SJSA1 (cell line): ENCODE measurements around the gene TRIM7. TPM values are rescaled to one million over a fixed set of nuclear protein-coding genes. Genes with fewer than 3 reads are reported as not detected.
"Not testable (repeated sequence)": the region's sequence is repeated elsewhere in the genome, so short reads cannot be mapped to it uniquely, and the experiment has no call there.

Experiments
- DNase-seq, 2 experiments: peaks; one replicate each; pipeline ENCODE4 v3.0.0-alpha.2; 2015 to 2020; ENCODE audit warnings: low spot score in 2 of 2, low read depth in 1 of 2
- H3K27ac ChIP-seq: fragments of 250-450 bp; sonication (Bioruptor Pico); 2 replicates; pipeline ENCODE4 v1.5.1; 2020; ENCODE audit warnings: mild to moderate bottlenecking, moderate library complexity
- H3K27me3 ChIP-seq: fragments of 250-450 bp; sonication (Bioruptor Pico); replicated peaks from 2 replicates; pipeline ENCODE4 v1.5.1; 2020; ENCODE audit warnings: mild to moderate bottlenecking, moderate library complexity
- H3K36me3 ChIP-seq: fragments of 250-450 bp; sonication (Bioruptor Pico); 2 replicates; pipeline ENCODE4 v1.5.1; 2020; ENCODE audit warnings: mild to moderate bottlenecking
- H3K4me1 ChIP-seq: fragments of 250-450 bp; sonication (Bioruptor Pico); replicated peaks from 2 replicates; pipeline ENCODE4 v1.6.1; 2021; ENCODE audit warnings: mild to moderate bottlenecking
- H3K4me3 ChIP-seq: fragments of 250-450 bp; sonication (Bioruptor Pico); 2 replicates; pipeline ENCODE4 v1.5.1; 2020; ENCODE audit warnings: mild to moderate bottlenecking
- H3K9me3 ChIP-seq: fragments of 250-450 bp; sonication (Bioruptor Pico); replicated peaks from 2 replicates; pipeline ENCODE4 v1.5.1; 2020; ENCODE audit warnings: mild to moderate bottlenecking
- total RNA-seq: library from RNA; depleted of rRNA; stranded (reverse); fragments of >200 nt; shearing (Covaris generic); gene quantifications from 2 replicates; pipeline ENCODE4 v1.2.3, GENCODE V29; 2014

TRIM7 gene
- total RNA-seq, 1 experiment from 2014 or later: 28.0 TPM

DNA sequence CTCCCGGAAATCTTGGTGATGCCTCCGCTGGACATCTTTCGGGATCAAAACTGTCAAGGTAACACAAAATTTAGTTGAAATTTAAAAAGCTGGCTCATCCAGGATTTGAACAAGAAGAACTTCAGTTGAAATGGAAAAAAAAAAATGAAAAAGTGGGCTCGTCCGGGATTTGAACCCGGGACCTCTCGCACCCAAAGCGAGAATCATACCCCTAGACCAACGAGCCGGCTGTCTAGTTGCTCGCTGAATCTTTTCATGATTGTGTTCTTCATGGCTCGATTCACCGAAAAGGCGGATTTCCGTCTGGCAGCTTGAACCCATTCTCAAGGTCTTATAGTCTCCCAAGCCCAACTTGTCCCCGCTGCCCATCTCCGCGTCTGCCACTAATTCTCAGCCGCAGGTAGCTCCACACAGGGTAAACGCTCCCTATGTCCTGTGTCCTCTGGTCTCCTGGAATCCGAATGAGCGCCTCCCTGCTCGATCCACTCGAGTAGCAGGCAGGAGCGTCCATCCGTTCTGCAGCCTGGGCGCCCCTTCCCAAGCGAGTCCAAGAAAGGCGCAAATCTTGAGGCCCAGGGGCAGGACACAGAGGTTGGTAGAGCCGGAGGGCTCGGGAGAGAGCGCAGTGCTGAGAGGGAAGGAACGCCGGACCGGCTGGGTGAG is 16.2 kb downstream of the TRIM7 start:
- Histone ChIP-seq H3K9me3 (no peaks in the 10 kb centered on the region), H3K4me3 (peak overlapping the region; percentile 59), H3K36me3 (no peaks in the 10 kb centered on the region), H3K27me3 (no peaks in the 10 kb centered on the region), H3K27ac (peak overlapping the region; percentile 48), H3K4me1 (peaks cover 30% of the 10 kb centered on the region)
- DNase-seq: peak; percentile 84 to 97

DNA sequence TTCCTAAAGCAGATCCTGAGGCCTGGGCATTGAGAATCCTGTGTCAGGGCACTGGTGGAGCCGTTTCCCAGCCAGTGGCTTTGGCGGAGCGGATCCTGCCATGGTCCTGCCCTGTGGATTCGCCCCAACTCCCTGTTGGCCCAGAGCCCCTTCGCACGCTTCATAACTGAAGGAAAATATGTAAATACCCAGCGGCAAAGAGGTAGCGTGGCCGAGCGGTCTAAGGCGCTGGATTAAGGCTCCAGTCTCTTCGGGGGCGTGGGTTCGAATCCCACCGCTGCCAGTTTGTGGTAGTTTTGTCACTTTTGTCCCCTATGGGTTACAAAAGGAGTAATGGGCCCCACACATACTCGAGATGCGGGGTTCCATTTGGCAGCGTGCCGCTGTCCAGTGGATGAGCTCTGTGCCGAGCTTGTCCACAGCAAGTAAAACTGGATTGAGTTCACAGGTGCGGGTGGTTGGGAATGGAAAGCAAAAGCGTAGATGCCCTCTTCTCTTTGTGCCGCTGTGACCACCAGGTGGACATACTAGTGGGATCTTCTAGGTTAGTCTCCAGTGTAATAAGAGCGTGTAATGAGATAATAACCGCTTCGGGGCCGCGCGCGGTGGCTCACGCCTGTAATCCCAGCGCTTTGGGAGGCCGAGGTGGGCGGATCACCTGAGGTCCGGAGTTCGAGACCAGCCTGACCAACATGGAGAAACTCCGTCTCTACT is 17.3 kb downstream of the TRIM7 start:
- Histone ChIP-seq H3K4me3 (peak overlapping the region; percentile 59), H3K27ac (peak overlapping the region; percentile 53), H3K9me3 (no peaks in the 10 kb centered on the region), H3K4me1 (peaks cover 27% of the 10 kb centered on the region), H3K27me3 (no peaks in the 10 kb centered on the region), H3K36me3 (no peaks in the 10 kb centered on the region)
- peak; percentile 89 to 97 for DNase-seq

DNA sequence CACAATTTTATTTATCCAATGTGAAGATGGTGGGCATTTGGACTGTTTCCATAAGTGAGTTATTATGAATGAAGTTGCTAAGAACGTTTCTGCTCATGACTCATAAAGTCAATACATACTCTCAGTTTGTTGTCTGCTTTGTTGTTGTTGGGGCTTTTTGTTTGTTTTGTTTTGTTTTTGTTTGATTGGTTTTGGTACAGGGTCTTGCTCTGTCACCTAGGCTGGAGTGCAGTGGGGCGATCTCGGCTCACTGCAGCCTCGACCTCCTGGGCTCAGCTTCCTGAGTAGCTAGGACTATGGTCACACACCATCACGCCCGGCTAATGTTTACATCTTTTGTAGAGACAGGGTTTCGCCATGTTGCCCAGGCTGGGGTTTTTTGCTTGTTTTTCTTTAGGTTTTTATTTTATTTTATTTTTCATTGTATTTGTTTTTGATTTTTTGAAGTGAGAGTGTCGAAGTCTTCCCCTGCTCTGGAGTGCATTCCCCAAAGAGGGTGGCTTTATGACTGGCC is 18.0 kb downstream of the TRIM7 start:
- peak overlapping the region; percentile 53 for H3K27ac ChIP-seq
- H3K4me1 ChIP-seq: peaks cover 23% of the 10 kb centered on the region
- peak in 1 of 2 experiments; percentile 57 for DNase-seq
- no peaks in the 10 kb centered on the region for H3K36me3 ChIP-seq
- no peaks in the 10 kb centered on the region for H3K27me3 ChIP-seq
- H3K9me3 ChIP-seq: no peaks in the 10 kb centered on the region
- H3K4me3 ChIP-seq: peak overlapping the region; percentile 59

DNA sequence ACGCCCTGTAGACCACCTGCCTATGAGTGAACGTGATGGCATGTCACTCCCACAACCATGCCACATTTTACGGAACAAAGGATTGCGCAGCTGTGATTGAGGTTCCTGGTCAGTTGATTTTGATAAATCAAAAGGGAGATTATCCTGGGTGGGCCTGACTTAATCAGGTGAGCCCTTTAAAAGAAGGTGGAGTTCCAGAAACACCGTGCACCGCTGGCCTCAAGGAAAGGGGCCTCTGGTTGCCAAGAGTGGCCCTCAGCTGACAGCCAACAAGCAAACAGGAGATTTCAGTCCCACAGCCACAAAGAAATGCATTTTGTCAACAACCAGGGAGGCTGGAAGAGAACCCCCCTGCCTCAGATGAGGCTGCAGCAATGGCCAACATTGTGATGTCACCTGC is 19.0 kb downstream of the TRIM7 start:
- Histone ChIP-seq H3K27me3 (no peaks in the 10 kb centered on the region), H3K27ac (no peak overlapping the region), H3K4me1 (peaks cover 23% of the 10 kb centered on the region), H3K36me3 (no peaks in the 10 kb centered on the region), H3K4me3 (no peak overlapping the region), H3K9me3 (no peaks in the 10 kb centered on the region)
- no peak for DNase-seq

DNA sequence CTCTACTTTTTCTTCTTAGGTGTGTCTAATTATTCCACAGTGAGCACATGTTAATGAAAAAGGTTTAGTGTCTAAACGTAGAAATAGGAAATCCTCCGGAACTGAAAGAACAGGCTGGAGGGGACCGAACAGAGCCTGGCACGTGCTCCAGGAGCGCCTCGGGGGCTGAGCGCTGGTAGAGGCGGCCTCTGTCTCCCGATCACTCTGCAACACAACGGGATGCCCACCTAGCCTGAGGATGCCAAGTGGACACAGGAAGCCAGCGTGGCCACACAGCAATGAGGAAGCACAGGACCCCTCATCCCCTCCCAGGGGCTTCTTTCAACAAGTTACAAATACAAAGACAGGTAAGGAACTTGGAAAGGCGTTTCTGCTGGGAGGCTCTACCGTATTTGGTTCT is 19.4 kb downstream of the TRIM7 start:
- Histone ChIP-seq H3K4me3 (no peak overlapping the region), H3K36me3 (no peaks in the 10 kb centered on the region), H3K27ac (no peak overlapping the region), H3K9me3 (no peaks in the 10 kb centered on the region), H3K4me1 (peaks cover 22% of the 10 kb centered on the region), H3K27me3 (no peaks in the 10 kb centered on the region)
- DNase-seq: no peak

DNA sequence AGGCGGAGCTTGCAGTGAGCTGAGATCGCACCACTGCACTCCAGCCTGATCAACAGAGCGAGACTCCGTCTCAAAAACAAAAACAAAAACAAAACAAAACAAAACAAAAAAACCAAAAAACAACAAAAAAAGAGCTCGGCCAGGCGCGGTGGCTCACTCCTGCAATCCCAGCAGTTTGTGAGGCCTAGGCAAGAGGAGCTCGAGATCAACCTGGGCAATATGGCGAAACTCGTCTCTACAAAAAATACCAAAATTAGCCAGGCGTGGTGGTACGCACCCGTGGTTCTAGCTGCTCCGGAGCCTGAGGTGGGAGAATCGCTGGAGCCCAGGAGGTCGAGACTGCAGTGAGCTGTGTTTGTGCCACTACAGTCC is 20.2 kb downstream of the TRIM7 start:
- Histone ChIP-seq H3K4me3 (peak overlapping the region; percentile 32), H3K27ac (peak overlapping the region; percentile 30; the same call in 1 of the 2 replicates), H3K27me3 (no peaks in the 10 kb centered on the region), H3K9me3 (no peaks in the 10 kb centered on the region), H3K4me1 (peaks cover 14% of the 10 kb centered on the region), H3K36me3 (no peaks in the 10 kb centered on the region)
- DNase-seq: no peak

DNA sequence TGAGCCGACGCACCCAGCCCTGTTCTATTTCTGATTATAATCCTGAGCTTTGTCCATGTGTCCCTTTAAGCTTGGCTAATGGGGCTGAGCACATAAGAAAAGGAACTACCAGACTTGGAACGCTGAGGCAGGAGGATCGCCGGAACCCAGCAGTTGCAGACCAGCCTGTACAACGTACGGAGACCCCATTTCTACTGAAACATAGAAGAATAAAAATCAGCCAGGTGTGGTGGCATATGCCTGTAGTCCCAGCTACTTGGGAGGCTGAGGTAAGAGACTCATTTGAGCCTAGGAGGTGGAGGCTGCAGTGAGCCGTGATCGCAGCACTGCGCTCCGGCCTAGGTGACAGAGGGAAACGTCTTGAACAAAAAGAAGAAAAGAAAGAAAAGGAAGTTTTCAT is 22.3 kb downstream of the TRIM7 start:
- H3K9me3 ChIP-seq: no peaks in the 10 kb centered on the region
- peaks cover 10% of the 10 kb centered on the region for H3K4me1 ChIP-seq
- no peaks in the 10 kb centered on the region for H3K27me3 ChIP-seq
- no peak overlapping the region for H3K27ac ChIP-seq
- H3K36me3 ChIP-seq: no peaks in the 10 kb centered on the region
- no peak overlapping the region for H3K4me3 ChIP-seq
- DNase-seq: no peak

DNA sequence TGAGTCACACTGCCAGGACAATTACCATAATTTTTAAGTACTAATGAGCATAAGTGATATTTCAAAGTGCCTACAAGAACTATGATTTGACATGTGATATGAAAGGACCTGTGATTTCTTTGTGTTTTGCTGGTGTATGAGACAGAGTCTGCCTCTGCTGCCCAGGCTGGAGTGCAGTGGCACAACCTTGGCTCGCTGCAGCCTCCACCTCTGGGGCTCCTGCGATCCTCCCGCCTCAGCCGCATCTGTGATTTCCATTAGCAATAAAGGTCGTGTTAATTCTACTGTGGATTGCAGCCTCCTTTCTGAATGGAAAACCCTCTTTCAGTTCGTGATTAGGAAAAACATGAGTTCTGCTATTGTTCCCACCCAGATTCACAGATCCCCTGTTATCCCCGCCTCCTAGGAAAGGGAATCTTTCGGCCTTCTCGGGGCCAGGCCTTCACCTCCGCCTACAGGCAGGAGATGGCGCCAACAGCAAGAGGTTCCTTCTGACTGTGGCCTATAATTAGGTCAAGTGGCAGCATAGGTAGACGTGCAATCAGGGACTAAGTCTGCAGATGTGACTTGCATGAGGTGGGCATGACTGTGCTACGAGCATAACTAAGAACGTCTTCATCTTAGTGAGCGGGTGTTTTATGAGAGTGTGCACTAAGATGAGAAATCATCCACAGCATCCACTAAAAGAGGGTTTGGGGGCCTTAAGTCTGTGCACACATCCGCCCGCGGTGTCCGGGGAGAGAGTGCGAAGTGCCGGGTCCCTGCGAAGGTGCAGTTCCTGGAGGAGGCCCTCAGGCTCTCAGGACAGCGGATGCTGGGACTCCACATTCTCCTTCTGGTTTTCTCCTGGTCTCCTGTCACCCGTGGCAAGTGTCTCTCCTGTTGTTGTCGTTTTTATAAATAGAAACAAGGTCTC is 23.1 kb downstream of the TRIM7 start:
- Histone ChIP-seq H3K27me3 (no peaks in the 10 kb centered on the region; the same call in 1 of the 2 replicates), H3K36me3 (no peaks in the 10 kb centered on the region), H3K4me3 (no peak overlapping the region), H3K27ac (no peak overlapping the region), H3K4me1 (peaks cover 10% of the 10 kb centered on the region), H3K9me3 (no peaks in the 10 kb centered on the region)
- DNase-seq: peak in 1 of 2 experiments; percentile 61

DNA sequence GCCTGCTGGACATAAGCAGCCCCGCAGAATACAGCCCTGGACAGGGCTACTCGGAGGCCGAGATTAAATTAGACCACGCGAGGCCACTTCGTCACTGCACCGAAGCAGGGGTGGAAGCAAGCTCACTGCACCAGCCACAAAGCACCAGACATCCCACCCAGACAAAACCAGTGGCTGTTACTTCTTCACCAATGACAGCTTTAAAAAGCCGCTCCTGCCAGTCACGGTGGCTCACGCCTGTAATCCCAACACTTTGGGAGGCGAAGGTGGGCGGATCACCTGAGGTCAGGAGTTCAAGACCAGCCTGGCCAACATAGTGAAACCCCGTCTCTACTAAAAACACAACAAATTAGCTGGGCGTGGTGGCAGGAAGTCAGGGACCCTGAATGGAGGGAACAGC is 27.4 kb downstream of the TRIM7 start:
- H3K36me3 ChIP-seq, DNase-seq, H3K9me3 ChIP-seq, H3K4me3 ChIP-seq, H3K27ac ChIP-seq, H3K27me3 ChIP-seq: not testable (repeated sequence)
- H3K4me1 ChIP-seq: peaks cover 13% of the 10 kb centered on the region

DNA sequence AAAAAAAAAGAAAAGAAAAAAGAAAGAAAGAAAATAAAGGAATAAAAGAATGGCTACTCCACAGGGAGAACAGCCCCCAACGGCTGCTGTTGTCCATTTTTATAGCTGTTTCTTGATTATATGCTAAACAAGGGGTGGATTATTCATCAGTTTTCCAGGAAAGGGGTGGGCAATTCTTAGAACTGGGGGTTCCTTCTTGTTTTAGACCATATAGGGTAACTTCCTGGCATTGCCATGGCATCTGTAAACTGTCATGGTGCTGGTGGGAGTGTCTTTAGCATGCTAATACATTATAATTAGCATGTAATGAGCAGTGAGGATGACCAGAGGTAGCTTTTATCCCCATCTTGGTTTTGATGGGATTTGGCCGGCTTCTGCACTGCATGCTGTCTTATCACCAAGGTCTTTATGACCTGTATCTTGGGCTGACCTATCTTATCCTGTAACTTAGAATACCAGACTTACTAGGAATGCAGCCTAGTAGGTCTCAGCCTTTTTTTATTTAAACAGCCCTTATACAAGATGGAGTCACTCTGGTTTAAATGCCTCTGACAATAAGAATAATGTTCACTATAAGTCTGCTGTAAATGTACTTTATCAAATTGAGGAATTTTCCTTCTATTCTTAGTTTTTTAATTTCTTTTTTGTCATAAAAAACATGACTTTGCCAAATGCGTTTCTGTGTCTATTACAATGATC is 28.6 kb downstream of the TRIM7 start:
- peaks cover 4% of the 10 kb centered on the region for H3K27me3 ChIP-seq
- no peaks in the 10 kb centered on the region for H3K36me3 ChIP-seq
- no peak overlapping the region for H3K4me3 ChIP-seq
- H3K4me1 ChIP-seq: peaks cover 14% of the 10 kb centered on the region
- H3K27ac ChIP-seq: no peak overlapping the region
- DNase-seq: no peak
- 0 out of 2 replicates have a peak, but pooled peaks cover 4% of the 10 kb centered on the region for H3K9me3 ChIP-seq

DNA sequence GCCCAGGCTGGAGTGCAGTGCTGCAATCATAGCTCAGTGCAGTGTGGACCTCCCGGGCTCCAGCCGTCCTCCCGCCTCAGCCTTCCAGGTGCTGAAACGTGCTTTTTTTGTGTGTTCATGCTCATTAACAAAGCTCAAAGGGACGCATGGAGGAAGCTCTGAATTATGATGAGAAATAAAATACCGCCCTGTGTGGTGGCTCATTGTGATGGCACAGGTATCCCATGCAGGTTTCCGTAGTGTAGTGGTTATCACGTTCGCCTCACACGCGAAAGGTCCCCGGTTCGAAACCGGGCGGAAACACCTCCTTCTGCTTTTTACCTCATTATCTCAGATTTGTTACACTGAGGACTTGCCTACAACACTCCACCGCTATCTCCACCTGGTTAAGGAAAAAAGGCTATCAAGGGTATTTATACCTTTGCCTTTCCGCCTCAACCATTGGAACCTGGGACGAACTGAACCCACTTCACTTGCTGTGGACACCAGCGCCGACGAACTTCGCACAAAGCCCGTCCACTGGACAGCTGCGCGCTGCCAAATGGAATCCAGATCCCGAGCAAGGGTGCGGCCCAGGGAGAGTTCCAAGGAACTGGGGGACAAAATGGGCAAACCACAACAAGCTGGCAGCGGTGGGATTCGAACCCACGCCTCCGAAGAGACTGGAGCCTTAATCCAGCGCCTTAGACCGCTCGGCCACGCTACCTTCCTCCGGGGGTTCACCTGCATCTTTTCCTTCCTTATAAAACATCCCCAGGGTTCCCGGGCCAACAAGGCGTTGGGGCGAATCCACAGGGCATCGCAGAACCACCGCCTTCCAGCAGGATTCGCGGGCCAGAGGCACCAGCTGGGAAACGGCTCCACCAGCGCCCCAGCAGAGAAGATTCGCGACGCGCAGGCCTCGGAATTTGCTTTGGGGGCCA is 31.3 kb downstream of the TRIM7 start:
- peak; percentile 70 to 74 for DNase-seq
- peak overlapping the region; percentile 12; the same call in 1 of the 2 replicates for H3K4me3 ChIP-seq
- 0 out of 2 replicates have a peak, but pooled peaks cover 4% of the 10 kb centered on the region for H3K9me3 ChIP-seq
- peaks cover 20% of the 10 kb centered on the region for H3K4me1 ChIP-seq
- H3K27me3 ChIP-seq: peaks cover 14% of the 10 kb centered on the region
- no peak overlapping the region for H3K27ac ChIP-seq
- no peaks in the 10 kb centered on the region for H3K36me3 ChIP-seq

DNA sequence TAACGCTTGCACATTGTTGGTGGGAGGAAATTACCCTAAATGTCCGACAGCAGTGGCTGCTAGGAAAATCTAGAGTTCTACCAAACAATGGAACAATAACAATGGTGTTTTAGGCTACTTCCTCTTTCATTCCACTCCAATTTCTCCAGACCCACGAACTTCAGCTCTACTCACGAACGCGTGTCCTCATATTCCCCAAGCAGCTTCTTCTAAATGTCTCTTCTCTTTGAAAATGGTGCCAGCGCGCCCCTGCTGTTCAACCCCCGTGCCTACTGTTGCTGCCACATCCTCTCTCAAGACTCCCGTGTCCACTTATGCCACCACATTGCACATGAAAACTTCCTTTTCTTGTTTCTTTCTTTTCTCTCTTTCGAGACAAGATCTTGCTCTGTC is 32.0 kb downstream of the TRIM7 start:
- peak; percentile 78 to 82 for DNase-seq

More for the DNA sequence above, 32.0 kb downstream of the TRIM7 start:
- Histone ChIP-seq H3K27ac (no peak overlapping the region), H3K4me1 (peaks cover 20% of the 10 kb centered on the region), H3K27me3 (peaks cover 16% of the 10 kb centered on the region), H3K4me3 (peak overlapping the region; percentile 12; the same call in 1 of the 2 replicates), H3K36me3 (no peaks in the 10 kb centered on the region), H3K9me3 (0 out of 2 replicates have a peak, but pooled peaks cover 4% of the 10 kb centered on the region)
